ENCODE measurements around the gene SHOC1.

- TF ChIP-seq EP300 (IDR thresholded peaks at IDR 0.05; ENCODE audit: borderline replicate concordance) (no peak), RAD21 (IDR thresholded peaks at IDR 0.05; ENCODE audit: low read depth) (no peak), ZBTB7A (IDR thresholded peaks at IDR 0.05; ENCODE audit: low read depth) (no peak), USF1 (IDR thresholded peaks at IDR 0.05) (no peak), TAF1 (IDR thresholded peaks at IDR 0.05; ENCODE audit: low read depth) (no peak), TCF12 (IDR thresholded peaks at IDR 0.05; ENCODE audit: low read depth) (no peak), EGR1 (IDR thresholded peaks at IDR 0.05) (no peak), CEBPB (IDR thresholded peaks at IDR 0.05) (no peak), MAX (IDR thresholded peaks at IDR 0.05) (no peak), TEAD4 (IDR thresholded peaks at IDR 0.05) (no peak)
These were observed 761 bp upstream of the SHOC1 start for GRCh38 chr9:111795557-111795839.

Data from Ishikawa (cell line).